ENCODE data around the gene IFI27L2. TPM values are rescaled to one million over a fixed set of nuclear protein-coding genes. Genes with fewer than 3 reads are reported as not detected.

IFI27L2 gene
- total RNA-seq, 1 donor from 2014 or later, result 23.7 TPM

- Mint-ChIP-seq H3K4me3 (ENCODE audit: unreplicated experiment) (peak overlapping the region; percentile 93), H3K36me3 (ENCODE audit: low read depth, unreplicated experiment) (no peaks in the 10 kb centered on the region), H3K27me3 (ENCODE audit: unreplicated experiment) (peaks cover 3% of the 10 kb centered on the region), H3K9me3 (ENCODE audit: unreplicated experiment) (no peaks in the 10 kb centered on the region), H3K27ac (ENCODE audit: unreplicated experiment) (peak overlapping the region; percentile 46), H3K4me1 (ENCODE audit: unreplicated experiment) (peaks cover 8% of the 10 kb centered on the region)
- TF ChIP-seq, protein P1, sequence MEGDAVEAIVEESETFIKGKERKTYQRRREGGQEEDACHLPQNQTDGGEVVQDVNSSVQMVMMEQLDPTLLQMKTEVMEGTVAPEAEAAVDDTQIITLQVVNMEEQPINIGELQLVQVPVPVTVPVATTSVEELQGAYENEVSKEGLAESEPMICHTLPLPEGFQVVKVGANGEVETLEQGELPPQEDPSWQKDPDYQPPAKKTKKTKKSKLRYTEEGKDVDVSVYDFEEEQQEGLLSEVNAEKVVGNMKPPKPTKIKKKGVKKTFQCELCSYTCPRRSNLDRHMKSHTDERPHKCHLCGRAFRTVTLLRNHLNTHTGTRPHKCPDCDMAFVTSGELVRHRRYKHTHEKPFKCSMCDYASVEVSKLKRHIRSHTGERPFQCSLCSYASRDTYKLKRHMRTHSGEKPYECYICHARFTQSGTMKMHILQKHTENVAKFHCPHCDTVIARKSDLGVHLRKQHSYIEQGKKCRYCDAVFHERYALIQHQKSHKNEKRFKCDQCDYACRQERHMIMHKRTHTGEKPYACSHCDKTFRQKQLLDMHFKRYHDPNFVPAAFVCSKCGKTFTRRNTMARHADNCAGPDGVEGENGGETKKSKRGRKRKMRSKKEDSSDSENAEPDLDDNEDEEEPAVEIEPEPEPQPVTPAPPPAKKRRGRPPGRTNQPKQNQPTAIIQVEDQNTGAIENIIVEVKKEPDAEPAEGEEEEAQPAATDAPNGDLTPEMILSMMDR (IDR thresholded peaks at IDR 0.05; ENCODE audit: unreplicated experiment), result no peak
- no peak for DNase-seq (ENCODE audit: low spot score)
These were observed 482 bp upstream of the IFI27L2 start for GRCh38 chr14:94129758-94130414.

GRCh38 chr14:94128216-94128839 is 1.1 kb downstream of the IFI27L2 start:
- TF ChIP-seq, protein P1 (IDR thresholded peaks at IDR 0.05; ENCODE audit: unreplicated experiment), result no peak
- no peaks in the 10 kb centered on the region for H3K9me3 Mint-ChIP-seq (ENCODE audit: unreplicated experiment)
- no peak for DNase-seq (ENCODE audit: low spot score)

GRCh38 chr14:94127330-94127729 is 2.1 kb downstream of the IFI27L2 start:
- H3K4me3 Mint-ChIP-seq (ENCODE audit: unreplicated experiment), result no peak overlapping the region
- no peaks in the 10 kb centered on the region for H3K36me3 Mint-ChIP-seq (ENCODE audit: low read depth, unreplicated experiment)

More at GRCh38 chr14:94128216-94128839, 1.1 kb downstream of the IFI27L2 start:
- H3K27me3 Mint-ChIP-seq (ENCODE audit: unreplicated experiment), result peaks cover 3% of the 10 kb centered on the region
- peak overlapping the region; percentile 93 for H3K4me3 Mint-ChIP-seq (ENCODE audit: unreplicated experiment)
- H3K36me3 Mint-ChIP-seq (ENCODE audit: low read depth, unreplicated experiment), result no peaks in the 10 kb centered on the region
- H3K27ac Mint-ChIP-seq (ENCODE audit: unreplicated experiment), result no peak overlapping the region
- H3K4me1 Mint-ChIP-seq (ENCODE audit: unreplicated experiment), result peaks cover 8% of the 10 kb centered on the region

GRCh38 chr14:94126800-94127199 is 2.6 kb downstream of the IFI27L2 start:
- peaks cover 8% of the 10 kb centered on the region for H3K4me1 Mint-ChIP-seq (ENCODE audit: unreplicated experiment)
- H3K9me3 Mint-ChIP-seq (ENCODE audit: unreplicated experiment), result no peaks in the 10 kb centered on the region
- peaks cover 3% of the 10 kb centered on the region for H3K27me3 Mint-ChIP-seq (ENCODE audit: unreplicated experiment)
- H3K27ac Mint-ChIP-seq (ENCODE audit: unreplicated experiment), result no peak overlapping the region
- no peak for DNase-seq (ENCODE audit: low spot score)
- H3K4me3 Mint-ChIP-seq (ENCODE audit: unreplicated experiment), result no peak overlapping the region
- TF ChIP-seq, protein P1 (IDR thresholded peaks at IDR 0.05; ENCODE audit: unreplicated experiment), result no peak
- no peaks in the 10 kb centered on the region for H3K36me3 Mint-ChIP-seq (ENCODE audit: low read depth, unreplicated experiment)

More at GRCh38 chr14:94127330-94127729, 2.1 kb downstream of the IFI27L2 start:
- Mint-ChIP-seq H3K9me3 (ENCODE audit: unreplicated experiment) (no peaks in the 10 kb centered on the region), H3K27ac (ENCODE audit: unreplicated experiment) (no peak overlapping the region), H3K27me3 (ENCODE audit: unreplicated experiment) (peaks cover 3% of the 10 kb centered on the region), H3K4me1 (ENCODE audit: unreplicated experiment) (peaks cover 8% of the 10 kb centered on the region)
- TF ChIP-seq, protein P1 (IDR thresholded peaks at IDR 0.05; ENCODE audit: unreplicated experiment), result no peak
- no peak for DNase-seq (ENCODE audit: low spot score)

- TF ChIP-seq, protein P1 (IDR thresholded peaks at IDR 0.05; ENCODE audit: unreplicated experiment), result no peak
- Mint-ChIP-seq H3K27me3 (ENCODE audit: unreplicated experiment) (peaks cover 6% of the 10 kb centered on the region), H3K9me3 (ENCODE audit: unreplicated experiment) (no peaks in the 10 kb centered on the region), H3K27ac (ENCODE audit: unreplicated experiment) (peak overlapping the region; percentile 3), H3K36me3 (ENCODE audit: low read depth, unreplicated experiment) (no peaks in the 10 kb centered on the region), H3K4me3 (ENCODE audit: unreplicated experiment) (no peak overlapping the region), H3K4me1 (ENCODE audit: unreplicated experiment) (peaks cover 8% of the 10 kb centered on the region)
- no peak for DNase-seq (ENCODE audit: low spot score)
These were observed 3.1 kb downstream of the IFI27L2 start for GRCh38 chr14:94126419-94126677.

Measured in endothelial cell (in vitro differentiated cells).